Mammary microvascular endothelial cell (primary cell): ENCODE measurements around the gene EPM2A. TPM values are rescaled to one million over a fixed set of nuclear protein-coding genes. Genes with fewer than 3 reads are reported as not detected.

Source experiments
- total RNA-seq: library from RNA; depleted of rRNA; stranded (reverse); fragments of >200 nt; gene quantifications from 2 replicates; pipeline ENCODE4 v1.2.3, GENCODE V29; 2015

Gene EPM2A
- 2.2 and 2.7 TPM in 2 replicates for total RNA-seq

DNA sequence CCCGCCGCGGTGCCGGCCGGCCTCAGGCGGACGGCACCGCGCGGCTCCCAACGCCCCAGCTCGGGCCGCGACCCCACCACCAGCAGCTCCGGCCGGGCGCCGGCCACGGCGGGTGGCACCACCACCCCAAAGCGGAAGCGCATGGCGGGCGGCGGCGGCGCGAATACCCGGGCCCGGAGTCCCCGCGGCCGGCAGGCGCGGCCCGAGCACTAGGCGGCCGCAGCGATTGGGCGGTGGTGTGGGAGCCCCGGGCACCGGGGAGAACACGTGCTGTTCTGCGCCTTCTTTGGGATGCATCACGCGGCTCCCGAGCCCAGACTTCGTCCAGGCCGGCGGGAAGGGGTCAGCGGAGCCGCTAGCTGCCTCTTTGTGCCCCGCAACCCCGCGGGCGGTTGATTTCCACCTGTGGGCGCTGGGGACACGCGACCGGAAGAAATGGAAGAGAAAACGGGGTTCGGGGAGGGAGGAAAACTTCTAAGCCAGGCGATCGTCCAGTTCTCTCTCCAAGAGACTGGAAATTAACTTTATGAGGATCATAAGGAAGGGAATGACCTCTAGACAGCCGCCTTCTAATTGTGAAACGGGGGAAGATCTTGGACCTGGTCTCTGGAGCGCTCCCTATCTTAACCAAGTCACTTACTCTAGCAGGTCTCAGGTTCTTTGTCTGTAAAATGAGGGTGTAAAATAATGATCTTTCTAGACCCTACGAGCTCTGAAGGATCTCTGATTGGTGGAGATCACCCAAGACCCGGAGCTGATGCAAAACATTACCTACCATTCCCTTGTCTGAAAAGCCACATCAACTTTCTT lies at the start of gene EPM2A:
EPM2A (minus strand) TSS at position 165 of the 810 bp plus-strand sequence; CDS start at position 143, 22 bp downstream.

Other genes starting within 250 kb of the EPM2A start
- gene FBXO30, start 79.3 kb upstream of the EPM2A start, total RNA-seq, result 5.7 and 6.0 TPM in 2 replicates
- gene SHPRH, start 228.8 kb upstream of the EPM2A start, total RNA-seq, result 3.9 and 6.2 TPM in 2 replicates